GM21367 (cell line): ENCODE results near the gene PTPRF.

Source experiments
- ATAC-seq: cut with Tn5 transposase; IDR thresholded peaks from one replicate; pipeline ENCODE4 v1.9.1; 2021; ENCODE audit not compliant: unreplicated experiment

Gene PTPRF

DNA sequence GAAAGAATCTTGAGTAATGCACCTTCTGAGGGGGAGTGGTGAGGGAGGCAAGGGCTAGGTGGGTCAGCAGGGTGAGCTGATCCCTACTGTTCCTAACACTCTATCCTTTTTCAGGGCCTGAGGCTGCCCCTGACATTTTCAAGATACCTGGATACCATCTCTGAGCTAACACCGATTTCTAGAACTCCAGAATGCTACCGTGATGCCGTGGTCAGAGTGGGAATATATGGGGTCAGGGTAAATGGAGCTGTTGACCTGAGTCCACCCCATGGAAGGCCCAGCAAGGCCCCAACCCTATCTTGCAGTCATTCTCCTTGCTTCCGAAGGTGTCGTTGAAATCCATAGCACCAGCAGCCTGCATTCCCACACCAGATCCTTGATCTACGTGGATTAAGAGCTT is 18.0 kb upstream of the PTPRF start:
- no peak for ATAC-seq

DNA sequence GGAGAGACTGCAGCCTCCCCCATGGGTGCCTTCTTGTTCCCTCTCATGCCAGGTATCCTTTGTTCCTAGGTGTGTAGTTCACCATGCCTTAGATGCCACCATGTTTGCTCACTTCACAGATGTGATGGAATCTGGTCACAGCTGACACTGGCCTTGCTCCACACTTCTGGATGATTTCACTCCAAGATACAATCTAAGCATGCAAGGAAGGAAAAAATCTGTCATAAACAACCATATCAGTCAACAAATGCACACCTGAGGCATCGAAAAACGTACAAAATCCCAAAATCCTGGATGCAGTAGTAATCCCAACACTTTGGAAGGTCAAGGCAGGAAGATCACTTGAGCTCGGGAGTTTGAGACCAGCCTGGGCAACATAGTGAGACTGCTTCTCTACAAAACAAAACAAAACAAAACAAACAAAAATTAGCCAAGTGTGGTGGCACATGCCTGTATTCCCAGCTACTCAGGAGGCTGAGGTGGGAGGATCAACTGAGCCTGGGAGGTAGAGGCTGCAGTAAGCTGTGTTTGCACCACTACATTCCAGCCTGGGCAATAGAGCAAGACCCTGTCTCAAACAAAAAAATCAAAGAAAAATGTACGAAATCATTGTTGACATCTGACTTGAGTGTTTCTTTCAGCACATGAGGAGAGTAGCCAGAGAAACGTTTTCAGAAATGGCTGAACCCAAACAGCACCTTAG is 17.1 kb upstream of the PTPRF start:
- no peak for ATAC-seq

DNA sequence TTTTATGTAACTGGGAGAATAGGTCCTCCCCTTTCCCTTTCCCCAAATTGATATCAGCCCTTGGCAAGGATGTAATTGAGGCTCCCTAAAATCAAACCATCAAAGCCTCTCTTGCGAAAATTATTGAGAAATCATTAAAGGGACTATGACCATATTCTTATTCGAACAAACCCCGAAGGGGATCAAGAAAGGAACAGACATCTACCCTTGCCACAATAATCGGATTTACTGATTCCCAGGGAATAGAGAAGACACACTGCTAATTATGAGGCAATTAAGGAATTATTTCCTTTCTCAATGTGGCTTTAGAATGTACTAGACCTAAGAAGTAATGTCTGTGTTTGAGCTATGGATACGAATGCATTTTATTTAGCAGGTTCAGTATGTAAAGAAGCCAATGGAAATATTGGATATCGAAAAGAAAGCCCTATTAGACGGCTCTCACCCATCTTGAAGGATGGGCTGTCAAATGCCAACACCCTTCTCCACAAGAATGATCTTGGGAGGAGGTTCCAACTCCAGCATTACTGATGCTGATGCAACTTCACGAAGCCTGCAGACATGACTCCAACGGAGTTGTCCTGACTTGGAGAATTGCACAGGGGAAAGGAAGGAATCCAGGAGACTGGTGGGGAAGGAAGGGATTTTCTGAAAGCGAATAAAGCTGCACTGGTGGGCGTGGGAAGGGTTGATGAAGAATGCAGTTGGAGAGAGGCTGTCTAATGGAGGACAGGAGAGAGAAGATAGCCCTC is 11.6 kb upstream of the PTPRF start:
- no peak for ATAC-seq

DNA sequence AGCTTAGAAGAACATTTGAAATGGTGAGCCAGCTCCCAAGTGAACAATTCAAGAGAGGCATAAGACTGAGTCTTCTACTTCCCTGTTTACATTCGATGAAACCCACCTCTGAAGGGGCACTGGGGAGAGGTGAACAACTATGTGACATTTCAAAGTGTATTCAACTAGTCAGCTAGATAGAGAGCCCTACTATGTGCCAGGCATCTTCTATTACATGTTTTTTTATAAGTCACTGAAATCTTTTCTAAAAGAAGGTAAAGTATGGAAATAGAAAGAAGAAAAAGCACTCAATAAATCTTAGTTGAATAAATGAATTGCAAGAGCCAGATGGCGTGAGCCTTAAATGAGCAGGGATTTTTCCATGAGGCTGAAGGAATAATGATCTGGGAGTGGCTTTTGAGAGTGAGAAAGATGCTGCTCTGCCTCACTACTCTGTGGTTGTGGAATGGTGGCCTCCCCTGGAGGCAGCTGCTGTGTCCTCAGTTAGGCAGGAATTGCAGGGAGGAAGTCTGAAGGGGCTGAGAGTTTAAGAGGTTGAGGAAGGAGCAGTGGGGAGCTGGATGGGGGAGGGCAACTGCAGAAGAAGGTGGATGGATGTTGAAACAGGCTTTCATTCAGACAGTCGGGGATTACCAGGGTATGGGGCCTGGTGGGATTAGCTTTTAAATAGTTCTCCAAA is 10.4 kb upstream of the PTPRF start:
- ATAC-seq: no peak

DNA sequence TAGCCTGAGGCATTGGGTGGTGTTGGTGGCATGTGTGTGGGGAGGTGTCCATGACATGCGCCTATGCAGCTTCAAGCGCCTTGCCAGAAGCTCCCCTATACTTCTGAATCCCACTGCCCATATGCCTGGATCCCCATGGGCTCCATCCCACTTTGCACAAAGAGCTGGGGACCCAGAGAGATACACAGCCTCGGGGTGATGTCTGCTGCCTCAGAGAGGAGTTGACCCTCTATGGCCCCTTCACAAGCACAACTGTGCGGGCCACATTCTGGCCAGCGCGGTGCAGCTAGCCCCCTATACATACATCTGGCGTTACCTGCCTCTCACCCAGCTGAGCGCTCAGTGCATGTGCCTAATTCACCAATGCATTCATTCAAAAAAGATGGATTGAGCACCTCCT is 9.6 kb upstream of the PTPRF start:
- no peak for ATAC-seq

DNA sequence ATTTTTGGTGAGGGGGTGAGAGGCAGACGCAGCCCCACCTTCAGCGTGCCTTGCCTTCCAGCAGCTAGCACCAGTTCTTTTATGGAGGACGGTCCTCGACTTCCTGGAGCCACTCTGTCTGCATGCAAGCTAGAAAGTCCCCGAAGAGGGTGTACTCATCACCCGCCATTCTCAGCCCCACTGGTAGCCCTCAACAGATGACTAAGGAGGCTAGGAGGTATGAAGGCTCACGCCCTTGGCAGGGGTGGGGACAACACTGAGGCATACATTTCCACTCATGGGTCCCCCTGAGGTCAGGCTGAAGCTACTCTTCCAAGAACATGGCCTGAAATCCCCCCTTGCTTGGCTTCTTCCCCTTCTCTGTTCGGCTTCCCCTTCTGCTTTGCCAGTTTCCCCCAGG is 8.9 kb upstream of the PTPRF start:
- ATAC-seq: no peak

DNA sequence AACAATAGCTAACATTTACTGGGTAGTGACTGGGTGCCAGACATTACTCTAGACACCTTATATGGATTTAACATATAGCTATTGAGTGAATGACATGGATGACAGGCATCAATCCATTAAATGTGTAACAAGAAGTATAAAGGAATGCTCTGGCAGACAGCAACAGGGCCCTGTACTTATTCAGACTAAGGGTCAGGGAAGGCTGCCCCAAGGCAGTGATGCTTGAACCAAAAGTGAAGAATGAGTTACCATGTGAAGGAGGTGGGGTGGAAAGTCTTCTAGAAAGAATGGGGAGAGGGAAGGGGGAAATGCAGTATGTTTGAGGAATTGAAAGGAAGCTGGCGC is 8.3 kb upstream of the PTPRF start:
- no peak for ATAC-seq

DNA sequence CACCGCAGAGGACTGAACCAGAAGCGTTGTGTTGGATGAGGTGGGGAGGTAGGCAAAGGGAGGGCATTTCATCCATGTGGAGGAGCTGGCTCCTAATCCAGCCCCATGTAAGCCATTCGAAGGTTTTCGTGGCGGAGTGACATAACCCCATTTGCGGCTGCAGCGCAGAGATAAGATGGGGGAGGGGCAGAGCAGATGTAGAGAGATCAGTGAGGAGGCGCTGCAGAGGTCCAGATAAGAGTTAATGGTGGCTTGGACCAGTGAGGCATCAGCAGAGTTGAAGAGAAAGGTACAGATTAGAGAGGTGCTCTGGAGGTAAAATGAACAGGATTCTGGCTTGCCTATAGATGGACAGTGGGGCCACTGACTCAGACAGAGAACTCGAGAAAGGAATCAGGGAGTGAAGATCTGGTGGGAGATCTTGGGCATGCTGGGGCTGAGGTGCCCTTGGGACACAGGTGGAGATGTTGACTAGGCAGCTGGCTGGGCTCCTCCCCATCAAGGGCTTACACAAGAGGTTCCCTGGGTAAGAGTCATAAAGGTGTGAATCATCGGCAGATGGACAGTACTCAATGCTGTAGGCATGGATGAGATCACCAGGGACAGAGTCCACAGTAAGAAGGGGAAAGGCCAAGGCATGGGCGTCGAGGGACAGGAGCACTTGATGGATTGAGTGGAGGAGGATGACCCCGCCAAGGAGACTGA is 7.8 kb upstream of the PTPRF start:
- no peak for ATAC-seq

DNA sequence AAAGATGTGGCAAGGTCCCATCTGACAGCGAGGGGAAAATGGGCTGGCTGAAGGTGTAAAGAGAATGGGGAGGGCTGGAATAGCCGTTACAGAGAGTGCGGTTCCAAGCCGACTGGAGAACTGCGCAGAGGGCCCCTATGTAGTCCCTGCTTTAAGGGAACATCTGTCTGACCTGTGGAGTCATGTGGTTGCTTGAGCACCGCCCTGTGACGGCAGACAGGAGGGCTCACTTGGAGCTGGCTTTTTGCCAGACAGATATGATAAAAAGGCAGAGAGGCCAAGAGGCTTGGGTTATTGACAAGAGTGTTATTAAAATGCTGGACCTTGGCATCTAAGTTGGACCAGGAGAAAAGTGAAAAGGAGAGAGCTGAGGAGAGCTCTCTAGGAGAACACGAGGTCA is 5.9 kb upstream of the PTPRF start:
- ATAC-seq: no peak

DNA sequence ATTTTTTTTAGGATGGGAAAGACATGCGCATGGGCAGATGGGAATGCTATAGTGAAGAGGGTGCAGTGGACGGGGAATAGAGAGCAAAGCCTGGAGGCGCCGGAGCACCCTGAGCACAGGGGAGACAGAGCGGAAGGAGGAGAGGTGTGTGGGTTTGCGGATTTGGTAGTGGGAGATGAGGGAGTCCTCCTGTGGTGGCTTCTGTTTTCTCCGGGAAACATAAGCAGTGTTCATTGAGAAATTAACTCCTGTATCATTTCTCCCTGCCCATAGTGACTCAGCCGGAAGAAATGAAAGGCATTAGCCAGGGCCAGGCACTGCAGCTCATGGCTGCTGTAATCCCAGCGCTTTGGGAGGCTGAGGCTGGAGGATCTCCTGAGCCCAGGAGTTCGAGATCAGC is 4.7 kb upstream of the PTPRF start:
- ATAC-seq: no peak

DNA sequence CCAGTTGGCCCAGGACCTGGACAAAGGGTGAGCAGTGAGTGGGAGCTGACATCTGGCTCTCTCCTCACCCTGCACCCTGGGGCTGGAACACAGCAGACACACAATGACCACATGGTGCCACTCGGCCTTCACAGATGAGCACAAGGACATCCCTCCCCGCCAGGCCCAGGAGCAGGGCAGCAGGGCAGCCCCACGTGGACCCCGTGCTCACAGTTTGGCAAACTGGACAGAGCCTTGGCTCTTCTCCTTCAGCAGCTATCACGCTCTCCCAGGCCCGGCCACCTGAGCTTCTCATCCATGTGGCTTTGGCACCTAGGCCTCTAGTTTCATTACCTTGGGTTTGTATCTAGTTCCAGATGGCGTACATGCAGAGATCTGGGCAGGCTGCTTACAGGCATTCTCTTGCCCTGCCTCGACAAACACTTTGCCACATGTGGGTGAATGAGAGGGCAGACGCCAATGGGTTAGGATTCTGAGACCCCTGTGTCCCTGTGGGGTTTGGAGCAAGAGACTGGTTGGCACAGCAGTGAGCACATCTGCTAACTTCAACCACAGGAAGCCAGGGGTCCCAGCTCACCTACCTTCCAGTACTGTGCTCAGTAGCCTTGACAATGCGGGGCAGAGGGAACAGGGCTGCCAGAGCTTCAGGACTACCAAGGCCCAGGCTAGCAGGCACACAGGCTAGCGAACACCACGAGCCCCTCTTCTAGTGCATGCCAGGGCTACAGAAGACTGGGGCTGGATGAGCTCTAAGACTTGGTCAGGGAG is 3.4 kb upstream of the PTPRF start:
- no peak for ATAC-seq

DNA sequence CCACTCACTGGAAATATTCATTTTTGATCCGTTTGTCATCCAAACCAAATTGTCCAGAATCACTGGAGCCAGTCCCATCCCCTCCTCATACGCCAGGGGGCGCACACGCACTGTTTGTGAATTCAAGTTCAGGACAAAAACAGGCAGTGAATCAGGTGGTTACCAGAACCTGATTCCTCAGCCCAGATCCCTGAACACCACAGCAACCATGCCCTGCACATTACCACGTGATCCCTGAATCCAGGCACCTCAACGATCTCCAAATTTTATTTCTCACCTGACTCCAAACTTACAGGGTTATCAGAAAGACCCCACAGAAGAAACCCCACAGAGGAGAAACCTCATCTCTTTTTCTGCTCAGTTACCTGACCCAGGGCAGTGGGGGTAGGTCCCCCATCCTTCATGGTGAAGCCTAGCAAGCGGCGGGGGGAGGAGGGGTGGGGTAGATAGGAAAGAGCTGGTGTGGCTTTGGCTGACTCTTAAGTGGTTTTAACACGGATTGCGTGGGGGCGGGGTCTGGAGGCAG is 1.4 kb upstream of the PTPRF start:
- ATAC-seq: no peak

DNA sequence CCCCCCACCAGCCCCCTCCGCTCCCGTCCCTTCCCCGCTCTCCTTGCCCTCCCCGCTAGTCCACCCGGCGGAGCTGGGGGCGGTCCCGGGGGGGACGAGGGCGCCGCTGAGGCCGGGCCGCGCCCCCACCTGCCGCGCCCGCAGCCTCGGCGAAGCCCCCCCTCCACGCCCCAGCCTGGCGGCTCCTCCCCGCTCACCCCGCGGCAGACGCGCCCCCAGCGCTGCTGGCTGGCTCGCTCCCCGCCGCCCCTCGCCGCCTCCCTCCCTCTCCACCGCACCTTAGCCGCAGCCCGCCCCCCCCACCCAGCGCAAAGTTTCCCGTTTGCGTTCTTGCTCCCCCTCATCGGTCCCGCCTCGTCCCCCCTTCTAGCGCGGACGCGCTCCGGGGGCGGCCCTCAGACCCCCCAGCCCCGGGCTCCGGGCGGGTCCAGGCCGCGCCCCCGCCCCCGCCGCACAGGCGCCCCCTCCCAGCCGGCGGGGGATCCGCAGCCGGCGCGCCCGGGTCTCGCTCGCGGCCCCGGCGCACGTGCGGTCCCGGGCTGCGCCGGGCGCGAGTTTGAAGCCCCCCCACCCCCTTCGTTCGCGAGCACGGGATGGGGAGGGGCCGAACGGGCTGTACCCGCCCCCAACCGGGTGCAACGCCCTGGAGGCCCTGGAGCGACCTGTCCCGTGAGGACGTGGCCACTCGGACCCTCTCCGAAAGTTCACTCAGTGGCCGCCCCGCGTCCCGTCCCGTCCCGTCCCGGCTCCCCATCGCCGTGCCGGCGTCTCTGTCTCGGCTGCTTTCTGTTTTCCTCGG is 623 bp downstream of the PTPRF start:
- ATAC-seq: no peak

DNA sequence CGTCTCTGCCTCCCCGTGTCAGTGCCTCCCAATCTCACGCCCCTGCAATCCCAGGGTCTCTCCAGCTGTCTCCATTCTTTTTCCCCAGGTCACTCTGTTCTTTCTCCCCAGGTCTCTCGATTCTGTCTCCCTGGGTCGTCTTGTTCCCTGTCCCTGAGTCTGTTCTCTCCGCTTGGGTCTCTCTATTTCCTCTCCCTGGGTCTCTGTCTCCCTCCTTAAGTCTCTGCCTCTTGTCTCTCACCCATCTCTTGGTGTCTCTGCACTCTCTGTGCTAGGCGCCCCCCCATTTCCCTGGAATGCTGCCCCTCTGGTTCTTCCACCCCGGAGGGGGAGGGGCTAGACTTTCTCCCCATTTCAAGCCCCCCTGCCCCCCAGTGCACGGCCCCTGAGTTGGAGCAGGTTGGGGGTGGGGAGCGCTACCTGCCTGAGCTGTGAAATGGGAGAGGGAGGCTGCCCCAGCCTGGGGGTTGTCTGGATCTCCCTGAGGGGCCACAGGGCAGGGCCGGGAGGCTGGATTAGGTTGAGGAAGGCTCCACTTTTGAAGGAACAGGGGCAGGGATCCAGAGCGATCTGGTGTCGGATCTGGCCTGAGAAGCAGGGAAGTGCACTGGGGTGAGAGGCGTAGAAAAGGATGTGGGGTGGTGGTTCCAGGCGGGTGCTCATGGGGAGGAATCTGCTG is 1.4 kb downstream of the PTPRF start:
- no peak for ATAC-seq

DNA sequence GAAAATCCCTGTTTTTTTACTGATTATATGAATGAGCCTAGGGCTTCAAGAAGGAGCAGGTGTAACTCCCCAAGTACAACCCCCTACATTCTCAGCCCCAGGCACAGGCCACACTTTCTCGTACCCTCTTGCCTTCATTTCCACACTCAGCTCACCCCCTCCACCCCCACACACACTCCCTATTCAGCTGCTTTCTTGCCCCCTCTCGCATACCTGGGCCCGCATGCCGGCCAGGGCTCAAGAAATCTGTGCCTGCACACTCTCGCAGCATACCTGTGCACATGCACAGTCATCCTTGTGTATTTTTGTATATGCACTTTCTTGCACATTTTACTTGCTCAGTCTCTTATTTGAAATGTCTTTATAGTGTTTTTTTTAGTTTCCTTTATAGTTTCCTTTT is 2.0 kb downstream of the PTPRF start:
- no peak for ATAC-seq

DNA sequence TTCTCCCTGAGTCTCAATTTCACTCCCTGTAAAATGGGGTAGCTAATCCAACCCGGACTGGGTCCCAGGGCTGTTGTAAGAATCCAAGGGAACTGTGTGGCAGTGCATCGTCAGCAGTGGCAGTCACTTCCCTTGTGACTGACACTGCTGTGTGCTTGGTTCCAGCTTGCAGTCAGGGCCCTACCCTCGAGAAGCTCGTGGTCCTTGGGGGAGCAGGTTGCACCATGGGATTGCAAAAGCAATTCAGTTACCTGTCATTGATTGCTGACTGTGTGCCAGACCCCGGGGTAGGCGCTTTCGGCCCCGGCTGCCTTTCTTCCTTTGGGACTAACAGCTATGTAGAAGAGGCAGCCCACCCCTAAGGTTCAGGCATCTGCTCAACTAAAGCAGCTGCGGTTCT is 2.9 kb downstream of the PTPRF start:
- no peak for ATAC-seq

DNA sequence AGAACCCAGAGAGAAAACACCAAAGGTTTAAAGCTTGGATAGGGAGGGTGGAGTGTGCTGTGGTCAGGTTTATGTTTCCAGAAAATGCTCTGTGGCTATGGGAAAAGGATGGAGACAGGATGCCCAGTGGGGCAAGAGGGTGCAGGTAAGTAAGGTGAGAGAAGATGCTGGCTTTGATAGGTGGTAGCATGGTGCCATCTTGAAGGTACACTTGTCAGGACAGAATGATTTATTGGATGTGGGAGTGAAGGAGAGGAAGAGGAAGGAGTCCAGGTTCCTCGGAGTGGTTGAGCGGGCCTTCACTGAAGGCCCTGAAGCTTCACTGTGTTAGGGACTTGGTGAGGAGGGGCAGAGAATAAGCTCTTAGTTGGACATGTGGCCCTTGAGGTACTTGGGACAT is 3.6 kb downstream of the PTPRF start:
- ATAC-seq: no peak

DNA sequence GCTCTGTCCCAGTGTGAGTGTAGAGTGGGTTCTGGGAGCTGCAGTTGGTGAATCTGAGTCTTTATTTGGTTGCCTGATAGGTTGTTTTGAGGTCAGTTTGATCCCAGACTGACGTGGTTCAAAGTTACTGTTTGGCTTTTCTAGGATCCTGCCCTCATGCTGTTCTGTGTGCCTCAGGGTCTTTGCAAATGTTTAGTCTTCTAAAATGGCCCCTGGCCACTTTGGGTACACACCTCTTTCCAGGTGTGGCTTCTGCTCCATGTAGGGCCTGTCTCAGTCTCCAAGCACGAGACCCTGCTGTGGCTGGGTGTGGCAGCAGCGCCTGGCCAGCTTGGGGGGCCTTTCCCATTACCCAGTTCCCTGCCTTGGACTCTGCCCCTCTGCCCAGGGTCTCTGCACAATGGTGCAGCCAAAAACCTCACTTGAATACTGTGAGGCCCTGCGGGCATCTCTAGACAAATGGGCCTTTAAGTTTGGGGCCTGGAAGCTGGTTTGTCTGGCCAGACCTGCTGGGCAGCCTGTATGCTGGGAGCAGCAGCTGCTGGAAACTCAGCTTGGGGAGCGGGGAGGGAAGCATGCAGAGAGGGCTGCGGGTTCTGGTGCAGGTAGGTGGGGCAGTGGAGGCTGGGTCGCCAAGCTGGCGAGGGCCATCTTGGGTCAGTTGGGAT is 5.6 kb downstream of the PTPRF start:
- ATAC-seq: no peak

DNA sequence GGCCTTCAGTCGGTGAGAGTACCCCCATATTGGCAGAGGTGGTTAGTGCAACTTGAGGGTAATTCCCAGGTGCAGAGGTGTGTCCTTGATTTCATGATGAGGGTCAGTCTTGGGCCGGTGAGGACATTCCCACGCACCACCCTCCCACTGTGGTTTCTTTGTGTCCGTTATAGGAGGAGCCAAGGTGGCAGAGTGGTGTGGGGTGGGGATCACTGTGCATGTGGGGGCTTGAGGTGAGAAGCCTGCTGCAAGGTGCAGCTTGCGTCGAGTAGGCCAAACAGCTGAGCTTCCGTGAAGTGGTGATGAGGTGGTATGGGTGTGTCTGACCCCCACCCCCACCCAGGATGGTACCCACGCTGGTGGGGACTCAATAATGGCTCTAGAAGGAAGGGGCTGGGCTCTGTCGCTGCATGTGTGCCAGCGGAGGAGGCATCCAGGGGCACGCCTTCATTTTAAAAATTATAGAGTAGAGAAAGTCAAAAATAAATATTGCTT is 6.2 kb downstream of the PTPRF start:
- ATAC-seq: no peak
